ENCODE measurements around the gene TBC1D21. TPM values are rescaled to one million over a fixed set of nuclear protein-coding genes. Genes with fewer than 3 reads are reported as not detected.

The TBC1D21 gene
- total RNA-seq, 1 experiment from 2014 or later: not detected

GRCh38 chr15:73889762-73890124, 16.4 kb downstream of the TBC1D21 start:
- Mint-ChIP-seq H3K4me1 (peaks cover 3 to 6% of the 10 kb centered on the region in 2 experiments), H3K9me3 (peaks cover 0 to 9% of the 10 kb centered on the region in 2 experiments; a peak in 4 of 5 replicates), H3K27ac (no peak overlapping the region; a peak in 1 of 7 replicates), H3K4me3 (no peak overlapping the region), H3K27me3 (ENCODE audit: low read depth) (peaks cover 22% of the 10 kb centered on the region), H3K36me3 (ENCODE audit: insufficient read depth in 1 of 3, low read depth in 3 of 3) (peaks cover 0 to 6% (median 5%) of the 10 kb centered on the region in 3 experiments; a peak in 2 of 7 replicates)
- H3K9ac ChIP-seq (ENCODE audit: extremely low read depth, insufficient read length, low read length): no peak overlapping the region
- H2AFZ ChIP-seq (ENCODE audit: low read length): no peak overlapping the region
- H3K79me1 ChIP-seq (ENCODE audit: insufficient read depth, low read depth, low read length, poor library complexity, severe bottlenecking): no peaks in the 10 kb centered on the region
- TF ChIP-seq CTCF (conservative IDR thresholded peaks at IDR 0.05): no peak
- no peak overlapping the region for H4K91ac ChIP-seq (ENCODE audit: insufficient read length, low read depth, low read length)
- H3K14ac ChIP-seq (ENCODE audit: insufficient read depth, low read length): no peak overlapping the region; the same call in 1 of the 2 replicates
- no peak overlapping the region for H3K4ac ChIP-seq (ENCODE audit: low read depth, low read length)
- H4K20me1 ChIP-seq (ENCODE audit: control insufficient read depth, insufficient read depth, insufficient read length): no peaks in the 10 kb centered on the region
- no peaks in the 10 kb centered on the region for H3K27me3 ChIP-seq (ENCODE audit: insufficient read depth, low read length)
- H3K18ac ChIP-seq (ENCODE audit: insufficient read length, low read depth, low read length): no peak overlapping the region
- no peak for DNase-seq
- no peak overlapping the region for H3K27ac ChIP-seq (ENCODE audit: insufficient read length, low read depth, low read length)
- no peaks in the 10 kb centered on the region for H3K23me2 ChIP-seq (ENCODE audit: insufficient read length, low read depth, low read length, poor library complexity, severe bottlenecking)
- H2BK15ac ChIP-seq (ENCODE audit: low read depth, low read length): no peak overlapping the region
- no peak overlapping the region for H2BK12ac ChIP-seq (ENCODE audit: insufficient read length, low read depth, low read length)
- H2BK120ac ChIP-seq (ENCODE audit: low read depth, low read length, poor library complexity, severe bottlenecking): no peak overlapping the region
- H3K4me1 ChIP-seq (ENCODE audit: insufficient read depth, low read length): no peaks in the 10 kb centered on the region
- H3K79me2 ChIP-seq (ENCODE audit: insufficient read depth, low read length): no peaks in the 10 kb centered on the region
- no peak overlapping the region for H3K23ac ChIP-seq (ENCODE audit: insufficient read length, low read depth, low read length)
- H3T11ph ChIP-seq (ENCODE audit: low read length): no peak overlapping the region
- no peak overlapping the region for H2BK20ac ChIP-seq (ENCODE audit: low read depth, low read length, poor library complexity, severe bottlenecking)
- H2AK5ac ChIP-seq (ENCODE audit: insufficient read length, low read length): no peak overlapping the region
- no peak overlapping the region for H4K8ac ChIP-seq (replicated peaks; ENCODE audit: insufficient read length, low read depth, low read length)
- H3K56ac ChIP-seq (ENCODE audit: insufficient read length, low read depth, low read length): no peak overlapping the region
- no peak overlapping the region for H2BK5ac ChIP-seq (ENCODE audit: insufficient read length, low read length)
- H4K5ac ChIP-seq (ENCODE audit: insufficient read length, low read depth, low read length): no peak overlapping the region
- peaks cover 5% of the 10 kb centered on the region for H3K9me3 ChIP-seq (ENCODE audit: control insufficient read depth, low read depth, low read length)
- no CpG with 5 or more reads among the region's 1 CpG for WGBS (ENCODE audit: extremely low coverage, insufficient read length, low lambda C conversion rate)
- no peak overlapping the region for H3K4me2 ChIP-seq (ENCODE audit: insufficient read depth, insufficient read length, low read length)

Measured in H9 (cell line).